H1 (cell line): ENCODE results near the gene PPME1. TPM values are rescaled to one million over a fixed set of nuclear protein-coding genes. Genes with fewer than 3 reads are reported as not detected.

Experiments used
- CTCF ChIA-PET: fragments of 300-600 bp; sonication (Branson Sonifier 250); formaldehyde crosslinking; loops from one replicate; lab custom pipeline; 2021; ENCODE audit not compliant: partially characterized antibody; lab: Charles Lee
- POLR2A ChIA-PET: fragments of 300-600 bp; sonication (Branson Sonifier 250); formaldehyde crosslinking; loops from one replicate; lab custom pipeline; 2021; ENCODE audit warnings: inconsistent platforms; ENCODE audit not compliant: partially characterized antibody; lab: Charles Lee
- DNase-seq, 2 experiments: peaks; one replicate each; pipeline versions ENCODE4 v3.0.0 to v3.0.0-alpha.2; 2010 to 2022; ENCODE audit warnings: low spot score in 2 of 2, low read depth in 1 of 2, mixed read lengths in 1 of 2
- FAIRE-seq: peaks from 2 replicates; lab custom pipeline; 2011; peaks lifted over from hg19 to GRCh38; lab: Jason Lieb, UNC
- H2AFZ ChIP-seq: 2 replicates; pipeline ENCODE4 v1.8.1; 2012; ENCODE audit warnings: low read length, inconsistent platforms
- H2AK5ac ChIP-seq: 2 replicates; pipeline ENCODE4 v1.6.1; 2013; ENCODE audit warnings: low read depth, low read length
- H2BK120ac ChIP-seq: replicated peaks from 2 replicates; pipeline ENCODE3; 2013; ENCODE audit warnings: low read depth, low read length, inconsistent platforms
- H2BK12ac ChIP-seq: 2 replicates; pipeline ENCODE4 v1.6.1; 2013; ENCODE audit warnings: low read depth, low read length
- H2BK15ac ChIP-seq: 2 replicates; pipeline ENCODE4 v1.6.1; 2013; ENCODE audit warnings: low read length
- H2BK20ac ChIP-seq: 2 replicates; pipeline ENCODE4 v1.6.1; 2013; ENCODE audit warnings: low read length
- H2BK5ac ChIP-seq: 2 replicates; pipeline ENCODE4 v1.6.1; 2013; ENCODE audit warnings: low read depth, low read length
- H3K14ac ChIP-seq: 2 replicates; pipeline ENCODE4 v1.6.1; 2013; ENCODE audit warnings: inconsistent platforms; ENCODE audit not compliant: insufficient read length
- H3K18ac ChIP-seq: 2 replicates; pipeline ENCODE4 v1.6.1; 2013; ENCODE audit warnings: low read length; ENCODE audit errors: extremely low read depth
- H3K23ac ChIP-seq: 2 replicates; pipeline ENCODE4 v1.6.1; 2013; ENCODE audit warnings: inconsistent platforms; ENCODE audit not compliant: insufficient read length
- H3K23me2 ChIP-seq: 2 replicates; pipeline ENCODE4 v1.6.1; 2013; ENCODE audit warnings: low read depth, low read length
- H3K27ac ChIP-seq: 2 replicates; pipeline ENCODE4 v1.6.1; 2011; ENCODE audit warnings: low read depth, low read length, inconsistent platforms
- H3K27me3 ChIP-seq, 4 experiments: replicated peaks in 1 of 4; 1 replicate in 1 of 4; 2 replicates in 3 of 4; pipeline versions ENCODE4 v1.6.1 to v1.8.1; 2011 to 2013; ENCODE audit warnings: low read length in 3 of 4, mild to moderate bottlenecking in 3 of 4, inconsistent platforms in 2 of 4, mixed read lengths in 2 of 4, moderate library complexity in 1 of 4; ENCODE audit not compliant: control insufficient read depth in 3 of 4, insufficient read depth in 3 of 4; ENCODE audit errors: extremely low read depth in 1 of 4
- H3K36me3 ChIP-seq, 4 experiments: 2 replicates each; pipeline versions ENCODE4 v1.6.1 to v1.8.1; 2011 to 2013; ENCODE audit warnings: mild to moderate bottlenecking in 4 of 4, low read length in 3 of 4, moderate library complexity in 2 of 4, control low read depth in 1 of 4, inconsistent platforms in 1 of 4; ENCODE audit not compliant: insufficient read depth in 4 of 4, control insufficient read depth in 2 of 4
- H3K4ac ChIP-seq: replicated peaks from 2 replicates; pipeline ENCODE3; 2013; ENCODE audit warnings: low read length, low read depth, mixed read lengths, inconsistent platforms; ENCODE audit not compliant: insufficient read length
- H3K4me1 ChIP-seq, 4 experiments: replicated peaks in 1 of 4; 1 replicate in 1 of 4; 2 replicates in 3 of 4; pipeline versions ENCODE4 v1.6.1 to v1.8.1; 2011 to 2013; ENCODE audit warnings: low read length in 3 of 4, inconsistent platforms in 2 of 4, mixed read lengths in 1 of 4; ENCODE audit not compliant: insufficient read depth in 4 of 4, control insufficient read depth in 3 of 4
- H3K4me2 ChIP-seq, 2 experiments: 2 replicates each; pipeline versions ENCODE4 v1.6.1 to v1.8.1; 2011 to 2013; ENCODE audit warnings: low read depth in 2 of 2, low read length in 2 of 2, control low read depth in 1 of 2, inconsistent platforms in 1 of 2, mild to moderate bottlenecking in 1 of 2; ENCODE audit not compliant: insufficient read depth in 1 of 2
- H3K4me3 ChIP-seq, 4 experiments: fragments of 200-600, 300-600 bp in 1 of 4; sonication (generic), shearing (Covaris generic), sonication (Bioruptor Twin) in 1 of 4; 2 replicates each; pipeline versions ENCODE4 v1.5.1 to v1.8.1; 2011 to 2016; ENCODE audit warnings: low read length in 4 of 4, low read depth in 3 of 4, control low read depth in 2 of 4, inconsistent platforms in 2 of 4, mild to moderate bottlenecking in 2 of 4, mixed read lengths in 1 of 4, moderate library complexity in 1 of 4; ENCODE audit not compliant: insufficient read depth in 2 of 4; ENCODE audit errors: extremely low read depth in 1 of 4
- H3K56ac ChIP-seq: replicated peaks from 2 replicates; pipeline ENCODE3; 2013; ENCODE audit warnings: low read depth, mild to moderate bottlenecking, mixed read lengths, low read length, inconsistent platforms; ENCODE audit not compliant: insufficient read length
- H3K79me1 ChIP-seq: 2 replicates; pipeline ENCODE4 v1.6.1; 2013; ENCODE audit warnings: low read depth, low read length, control low read depth
- H3K79me2 ChIP-seq, 2 experiments: 2 replicates each; pipeline versions ENCODE4 v1.6.1 to v1.8.1; 2012 to 2013; ENCODE audit warnings: low read length in 2 of 2, mild to moderate bottlenecking in 2 of 2, inconsistent platforms in 1 of 2; ENCODE audit not compliant: insufficient read depth in 2 of 2, control insufficient read depth in 1 of 2
- H3K9ac ChIP-seq, 4 experiments: replicated peaks in 1 of 4; 1 replicate in 1 of 4; 2 replicates in 3 of 4; pipeline versions ENCODE4 v1.6.1 to v1.8.1; 2011 to 2013; ENCODE audit warnings: low read depth in 3 of 4, low read length in 3 of 4, control low read depth in 2 of 4, mild to moderate bottlenecking in 2 of 4, moderate library complexity in 2 of 4, inconsistent platforms in 1 of 4; ENCODE audit errors: extremely low read depth in 1 of 4
- H3K9me3 ChIP-seq, 2 experiments: 2 replicates each; pipeline versions ENCODE4 v1.6.1 to v1.8.1; 2012 to 2013; ENCODE audit warnings: mild to moderate bottlenecking in 2 of 2, moderate library complexity in 2 of 2, control low read depth in 1 of 2, inconsistent platforms in 1 of 2, low read depth in 1 of 2, low read length in 1 of 2, mixed read lengths in 1 of 2; ENCODE audit not compliant: insufficient read depth in 2 of 2
- H4K20me1 ChIP-seq, 2 experiments: replicated peaks in 1 of 2; 2 replicates each; pipeline versions ENCODE3 to v1.8.1; 2011 to 2013; ENCODE audit warnings: inconsistent platforms in 2 of 2, low read length in 2 of 2, mild to moderate bottlenecking in 1 of 2; ENCODE audit not compliant: insufficient read depth in 2 of 2, control insufficient read depth in 1 of 2
- H4K5ac ChIP-seq: 2 replicates; pipeline ENCODE4 v1.6.1; 2013; ENCODE audit warnings: low read length, low read depth, mixed read lengths, inconsistent platforms; ENCODE audit not compliant: insufficient read length
- H4K8ac ChIP-seq: 2 replicates; pipeline ENCODE4 v1.8.0; 2013; ENCODE audit warnings: mild to moderate bottlenecking, moderate library complexity, low read length, inconsistent platforms; ENCODE audit not compliant: insufficient read depth; ENCODE audit errors: extremely low read depth
- H4K91ac ChIP-seq: replicated peaks from 2 replicates; pipeline ENCODE3; 2013; ENCODE audit warnings: low read length, mixed read lengths, inconsistent platforms; ENCODE audit not compliant: insufficient read length
- ASH2L ChIP-seq: fragments of 200-600, 300-600 bp; sonication (generic); IDR thresholded peaks from one replicate; pipeline ENCODE4 v1.7.1; 2017; ENCODE audit warnings: low read length
- BACH1 ChIP-seq: IDR thresholded peaks from 2 replicates; pipeline ENCODE4 v1.6.1; 2012; ENCODE audit warnings: low read length, improper control_type of control experiment
- CBX8 ChIP-seq: fragments of 300-800, 300-1000 bp; sonication (generic); IDR thresholded peaks from 2 replicates; pipeline ENCODE4 v1.7.1; 2016; ENCODE audit warnings: low read depth, low read length, borderline replicate concordance
- CHD2 ChIP-seq: IDR thresholded peaks from 2 replicates; pipeline ENCODE4 v1.6.1; 2012; ENCODE audit warnings: low read length, improper control_type of control experiment
- CREB1 ChIP-seq: IDR thresholded peaks from 2 replicates; pipeline ENCODE4 v1.6.1; 2012; ENCODE audit warnings: inconsistent platforms
- FOSL1 ChIP-seq: IDR thresholded peaks from 2 replicates; pipeline ENCODE4 v1.6.1; 2011; ENCODE audit warnings: mild to moderate bottlenecking, low read depth, low read length, moderate library complexity; ENCODE audit not compliant: insufficient read depth
- GABPA ChIP-seq: IDR thresholded peaks from 2 replicates; pipeline ENCODE4 v1.6.1; 2011; ENCODE audit warnings: mild to moderate bottlenecking, low read length, moderate library complexity, borderline replicate concordance; ENCODE audit not compliant: insufficient read depth
- KDM4A ChIP-seq: IDR thresholded peaks from one replicate; pipeline ENCODE4 v1.7.1; 2012; ENCODE audit warnings: low read depth, mild to moderate bottlenecking, moderate library complexity, low read length, inconsistent platforms; ENCODE audit not compliant: severe bottlenecking
- MAX ChIP-seq: IDR thresholded peaks from 2 replicates; pipeline ENCODE4 v1.6.1; 2012; ENCODE audit warnings: inconsistent platforms
- NRF1 ChIP-seq: IDR thresholded peaks from 2 replicates; pipeline ENCODE4 v1.6.1; 2011; ENCODE audit warnings: mild to moderate bottlenecking, low read depth, low read length, improper control_type of control experiment
- SIN3A ChIP-seq, 2 experiments: IDR thresholded peaks in 1 of 2; conservative IDR thresholded peaks in 1 of 2; 2 replicates each; pipeline ENCODE4 v1.6.1; 2011 to 2012; ENCODE audit warnings: low read length in 2 of 2, improper control_type of control experiment in 1 of 2, low read depth in 1 of 2, mild to moderate bottlenecking in 1 of 2
- SIX5 ChIP-seq: IDR thresholded peaks from 2 replicates; pipeline ENCODE4 v1.6.1; 2011; ENCODE audit warnings: mild to moderate bottlenecking, low read depth, low read length
- SRF ChIP-seq: IDR thresholded peaks from 2 replicates; pipeline ENCODE4 v1.6.1; 2011; ENCODE audit warnings: mild to moderate bottlenecking, low read depth, low read length, moderate library complexity
- SUZ12 ChIP-seq: fragments of 200-600 bp; sonication (generic); IDR thresholded peaks from 2 replicates; pipeline ENCODE4 v1.6.1; 2012; ENCODE audit warnings: mild to moderate bottlenecking, inconsistent platforms, low read length, moderate library complexity, mixed read lengths
- TBP ChIP-seq: IDR thresholded peaks from 2 replicates; pipeline ENCODE4 v1.6.1; 2011; ENCODE audit warnings: low read depth, low read length, improper control_type of control experiment
- YY1 ChIP-seq: IDR thresholded peaks from 2 replicates; pipeline ENCODE4 v1.6.1; 2011; ENCODE audit warnings: low read depth, mild to moderate bottlenecking, low read length
- WGBS, 2 experiments: shearing (Covaris generic) in 1 of 2; methylation state at CpG; one replicate each; pipeline versions ENCODE4 v1.1.6 to v1.1.7; 2013 to 2015; ENCODE audit warnings: low lambda C conversion rate in 2 of 2, mixed read lengths in 2 of 2, inconsistent platforms in 1 of 2, low coverage in 1 of 2, missing lambda C conversion rate in 1 of 2; ENCODE audit not compliant: insufficient replicate concordance in 2 of 2, insufficient coverage in 1 of 2, insufficient read length in 1 of 2; ENCODE audit errors: extremely low coverage in 1 of 2, missing lambda C conversion rate in 1 of 2; 5-methylcytosine and 5-hydroxymethylcytosine counted together
- polyA plus RNA-seq, 7 experiments: library from polyadenylated mRNA; depleted of rRNA in 3 of 7; stranded (reverse) in 5 of 7; unstranded in 2 of 7; fragments of >200 nt in 5 of 7; fragments of 200-250 nt in 2 of 7; gene quantifications; 1 replicate in 5 of 7; 2 replicates in 1 of 7; 4 replicates in 1 of 7; pipeline versions ENCODE4 v1.2.1 to v1.2.3, GENCODE V29; 2011 to 2013; ENCODE audit warnings: missing spikeins in 2 of 7, mixed read lengths in 2 of 7
- total RNA-seq: library from RNA; stranded (reverse); fragmentation: NEBNext Ultra II Directional; extraction: Animal tissue kit (Norgen Biotek cat#: 25700); gene quantifications from 2 replicates; pipeline ENCODE4 v1.2.1, GENCODE V29; 2021

PPME1 gene
- total and polyA plus RNA-seq, 2 of the 8 experiments (the other 6 are each of a cell fraction or from before 2014, with no cell fraction given), result 55.1 to 64.5 TPM

GRCh38 chr11:74205181-74205580, 34.1 kb downstream of the PPME1 start:
- Histone ChIP-seq H2AFZ (no peak overlapping the region), H3K14ac (no peak overlapping the region), H3K36me3 (peaks cover 0 to 13% (median under 1%) of the 10 kb centered on the region in 4 experiments; a peak in 4 of 8 replicates), H3K4me1 (peaks cover 0 to 2% (median 0%) of the 10 kb centered on the region in 4 experiments; a peak in 2 of 7 replicates), H3K9me3 (no peaks in the 10 kb centered on the region), H3K23me2 (no peaks in the 10 kb centered on the region), H2BK20ac (no peak overlapping the region), H3K23ac (no peak overlapping the region), H3K4ac (no peak overlapping the region), H2BK12ac (no peak overlapping the region), H3K18ac (no peak overlapping the region), H3K27ac (no peak overlapping the region), H3K56ac (no peak overlapping the region), H4K20me1 (no peaks in the 10 kb centered on the region), H2AK5ac (no peak overlapping the region), H4K8ac (no peak overlapping the region), H4K5ac (no peak overlapping the region), H2BK120ac (no peak overlapping the region), H3K79me1 (no peaks in the 10 kb centered on the region), H3K9ac (no peak overlapping the region), H2BK5ac (no peak overlapping the region), H3K4me3 (no peak overlapping the region), H3K27me3 (no peaks in the 10 kb centered on the region), H3K4me2 (no peak overlapping the region), H2BK15ac (no peak overlapping the region), H4K91ac (no peak overlapping the region), H3K79me2 (no peaks in the 10 kb centered on the region)
- DNase-seq (no peak), FAIRE-seq (no peak)
- POLR2A ChIA-PET, result no interaction called here
- CTCF ChIA-PET, result no interaction called here
- WGBS, 2 experiments, result 84% methylated on average over 1 of the region's 1 CpG; no CpG with 5 or more reads in 1 of the 2 experiments
- TF ChIP-seq CBX8 (no peak), SIN3A (conservative IDR thresholded peaks at IDR 0.05 in 1 of 2, IDR thresholded peaks at IDR 0.05 in 1 of 2; ENCODE audit: low read depth in 1 of 2, low read length in 2 of 2) (no peak), FOSL1 (no peak), CREB1 (no peak), CHD2 (no peak), SRF (no peak), TBP (no peak), NRF1 (no peak), ASH2L (no peak), BACH1 (no peak), GABPA (no peak), MAX (no peak), KDM4A (no peak), YY1 (no peak), SUZ12 (no peak), SIX5 (no peak)
